ENCODE measurements around the gene DNMT1. TPM values are rescaled to one million over a fixed set of nuclear protein-coding genes. Genes with fewer than 3 reads are reported as not detected.

Gene DNMT1
- total and polyA plus RNA-seq, 12 donors = 11.8 to 36.4 (median 21.6) TPM

- DNase-seq (no peak), ATAC-seq (no peak)
- Histone ChIP-seq H3K27ac (peak overlapping the region in 3 of 10 donors; percentile 26 to 43 (median 37)), H3K9me3 (no peaks in the 10 kb centered on the region), H3K36me3 (peaks cover 0 to 71% (median 0%) of the 10 kb centered on the region in 9 donors), H3K4me1 (peaks cover 0 to 32% (median 24%) of the 10 kb centered on the region in 9 donors), H3K4me3 (no peak overlapping the region), H3K27me3 (no peaks in the 10 kb centered on the region)
- intact Hi-C loops (cut with DNase I) = no loop called here
- no peak for TF ChIP-seq CTCF (IDR thresholded peaks at IDR 0.05)
- WGBS, 2 donors = 87 to 90% methylated on average over 11 of the region's 11 CpGs
These were observed 7.4 kb downstream of the DNMT1 start for GRCh38 chr19:10187315-10187714.

DNA sequence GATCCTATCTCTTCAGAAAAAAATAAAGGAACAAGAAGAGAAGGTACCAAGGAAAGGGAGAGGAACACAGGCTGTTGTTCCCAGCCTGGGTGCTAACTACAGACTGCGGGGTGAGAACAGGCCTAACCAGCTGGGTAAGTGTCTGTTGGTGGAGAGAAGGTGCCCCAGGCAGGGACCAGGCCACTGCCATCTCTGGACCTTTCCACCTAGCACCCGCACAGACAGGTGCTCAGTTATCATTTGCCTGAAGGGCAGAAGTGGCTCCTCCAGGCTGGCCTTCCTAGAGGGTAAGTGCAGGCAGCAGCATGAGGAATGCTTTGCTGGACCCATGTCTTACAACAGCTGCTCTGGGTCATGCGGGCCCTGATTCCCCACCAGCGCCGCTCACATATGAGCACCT is 10.1 kb downstream of the DNMT1 start:
- 94 to 95% methylated on average over 5 of the region's 5 CpGs for WGBS, 2 donors
- H3K36me3 ChIP-seq = peaks cover 0 to 73% (median 22%) of the 10 kb centered on the region in 9 donors
- ATAC-seq = no peak
- intact Hi-C loops (cut with DNase I) = no loop called here
- no peaks in the 10 kb centered on the region for H3K27me3 ChIP-seq
- peaks cover 0 to 15% (median 8%) of the 10 kb centered on the region in 9 donors for H3K4me1 ChIP-seq
- no peak overlapping the region for H3K27ac ChIP-seq
- H3K4me3 ChIP-seq = no peak overlapping the region
- no peak for DNase-seq
- H3K9me3 ChIP-seq = no peaks in the 10 kb centered on the region
- no peak for TF ChIP-seq CTCF (IDR thresholded peaks at IDR 0.05)

DNA sequence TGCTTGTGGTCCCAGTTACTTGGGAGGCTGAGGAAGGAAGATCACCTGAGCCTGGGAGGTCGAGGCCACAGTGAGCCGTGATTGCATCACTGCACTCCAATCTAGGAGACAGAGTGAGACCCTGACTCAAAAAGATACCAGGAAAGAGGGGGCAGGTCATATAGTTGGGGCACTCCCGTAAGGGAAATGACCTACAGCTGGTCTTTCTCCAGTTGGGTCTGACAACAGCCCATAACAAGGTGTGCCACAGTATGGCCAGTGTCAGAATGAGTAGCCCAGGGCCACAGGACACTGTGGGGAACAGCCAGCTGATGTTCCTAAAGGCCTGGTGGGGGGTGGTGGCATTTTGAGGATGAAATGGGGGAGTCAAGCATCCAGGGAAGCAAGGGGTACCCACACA is 10.8 kb downstream of the DNMT1 start:
- Histone ChIP-seq H3K4me3 (no peak overlapping the region), H3K36me3 (peaks cover 0 to 80% (median 27%) of the 10 kb centered on the region in 9 donors), H3K9me3 (no peaks in the 10 kb centered on the region), H3K27ac (no peak overlapping the region), H3K27me3 (no peaks in the 10 kb centered on the region), H3K4me1 (peaks cover 0 to 15% (median 8%) of the 10 kb centered on the region in 9 donors)
- ATAC-seq (no peak), DNase-seq (no peak)
- no peak for TF ChIP-seq CTCF (IDR thresholded peaks at IDR 0.05)
- intact Hi-C loops (cut with DNase I) = no loop called here
- 87 to 94% methylated on average over 3 of the region's 3 CpGs for WGBS, 2 donors

- no peaks in the 10 kb centered on the region for H3K27me3 ChIP-seq
- peaks cover 0 to 91% (median 31%) of the 10 kb centered on the region in 9 donors for H3K36me3 ChIP-seq
- no peak overlapping the region for H3K4me3 ChIP-seq
- no peak for TF ChIP-seq CTCF (IDR thresholded peaks at IDR 0.05)
- peaks cover 0 to 12% (median 3%) of the 10 kb centered on the region in 9 donors for H3K4me1 ChIP-seq
- H3K27ac ChIP-seq = no peak overlapping the region
- ATAC-seq (no peak), DNase-seq (no peak)
- 92 to 93% methylated on average over 10 of the region's 10 CpGs for WGBS, 2 donors
- intact Hi-C loops (cut with DNase I) = no loop called here
- H3K9me3 ChIP-seq = no peaks in the 10 kb centered on the region
These were observed 11.9 kb downstream of the DNMT1 start for GRCh38 chr19:10182847-10183246.
